ENCODE measurements around the gene VPS13D. TPM values are rescaled to one million over a fixed set of nuclear protein-coding genes. Genes with fewer than 3 reads are reported as not detected.

The VPS13D gene
- polyA plus RNA-seq, 3 donors = 3.6 to 20.2 (median 5.1) TPM

DNA sequence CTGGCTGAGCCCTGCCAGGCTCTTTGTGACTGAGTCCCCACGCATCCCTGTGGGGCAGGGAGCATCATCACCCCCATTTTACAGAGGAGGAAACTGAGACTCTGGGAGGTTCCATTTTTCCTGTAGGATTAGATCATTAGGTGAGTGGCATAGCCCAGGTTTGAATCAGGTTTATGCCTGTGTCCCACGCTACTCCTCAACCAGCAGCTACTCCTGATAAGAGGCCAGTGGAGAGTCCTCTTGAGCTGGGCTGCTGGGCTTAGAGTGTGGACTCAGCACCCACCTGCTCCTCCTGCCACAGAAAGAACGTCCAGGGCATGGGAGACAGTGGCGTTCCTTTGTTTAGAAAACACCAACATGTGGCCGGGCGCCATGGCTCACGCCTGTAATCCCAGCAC lies 32.3 kb upstream of the VPS13D start:
- H3K27me3 Mint-ChIP-seq (ENCODE audit: low read depth in 3 of 3) = peaks cover 0 to 6% (median 3%) of the 10 kb centered on the region in 3 donors
- H3K4me3 ChIP-seq (replicated peaks in 1 of 3; ENCODE audit: low read depth in 2 of 3, low read length in 3 of 3) = no peak overlapping the region
- no peak for DNase-seq
- H3K79me2 ChIP-seq (ENCODE audit: insufficient read depth, low read length) = peaks cover 83% of the 10 kb centered on the region
- no peaks in the 10 kb centered on the region for H3K27me3 ChIP-seq (ENCODE audit: control insufficient read depth in 2 of 2, insufficient read depth in 2 of 2, low read length in 2 of 2)
- no peak overlapping the region for H3K4me3 Mint-ChIP-seq
- no peak overlapping the region for H3K4me2 ChIP-seq (replicated peaks; ENCODE audit: extremely low read depth, low read length, poor library complexity, severe bottlenecking)
- H3K36me3 ChIP-seq (replicated peaks in 1 of 2; ENCODE audit: control insufficient read depth in 1 of 2, insufficient read depth in 2 of 2, low read length in 2 of 2) = peaks cover 89 to 91% of the 10 kb centered on the region in 2 donors
- H3K4me1 Mint-ChIP-seq = peaks cover 47% of the 10 kb centered on the region
- H2AFZ ChIP-seq (ENCODE audit: insufficient read depth, low read depth, low read length, poor library complexity, severe bottlenecking) = no peak overlapping the region
- peaks cover 86 to 96% of the 10 kb centered on the region in 2 donors for H3K36me3 Mint-ChIP-seq
- H3K9me3 Mint-ChIP-seq = no peaks in the 10 kb centered on the region
- no peak overlapping the region for H3K9ac ChIP-seq (ENCODE audit: insufficient read depth, low read length, poor library complexity, severe bottlenecking)
- H3K4me1 ChIP-seq (ENCODE audit: control insufficient read depth in 1 of 2, insufficient read depth in 2 of 2, low read length in 2 of 2) = peaks cover 49 to 52% of the 10 kb centered on the region in 2 donors
- H3K27ac Mint-ChIP-seq = peak overlapping the region in 5 of 7 donors; percentile 85 to 93 (median 87)
- peak overlapping the region; percentile 12 to 83 for H3K27ac ChIP-seq (ENCODE audit: low read depth in 1 of 2, low read length in 2 of 2)
- intact Hi-C loops (cut with micrococcal nuclease) = no loop called here
- H4K20me1 ChIP-seq (ENCODE audit: insufficient read depth, low read length) = peaks cover 99% of the 10 kb centered on the region
- WGBS (ENCODE audit: insufficient coverage) = 100% methylated on average over 1 of the region's 7 CpGs
- TF ChIP-seq, protein P1, sequence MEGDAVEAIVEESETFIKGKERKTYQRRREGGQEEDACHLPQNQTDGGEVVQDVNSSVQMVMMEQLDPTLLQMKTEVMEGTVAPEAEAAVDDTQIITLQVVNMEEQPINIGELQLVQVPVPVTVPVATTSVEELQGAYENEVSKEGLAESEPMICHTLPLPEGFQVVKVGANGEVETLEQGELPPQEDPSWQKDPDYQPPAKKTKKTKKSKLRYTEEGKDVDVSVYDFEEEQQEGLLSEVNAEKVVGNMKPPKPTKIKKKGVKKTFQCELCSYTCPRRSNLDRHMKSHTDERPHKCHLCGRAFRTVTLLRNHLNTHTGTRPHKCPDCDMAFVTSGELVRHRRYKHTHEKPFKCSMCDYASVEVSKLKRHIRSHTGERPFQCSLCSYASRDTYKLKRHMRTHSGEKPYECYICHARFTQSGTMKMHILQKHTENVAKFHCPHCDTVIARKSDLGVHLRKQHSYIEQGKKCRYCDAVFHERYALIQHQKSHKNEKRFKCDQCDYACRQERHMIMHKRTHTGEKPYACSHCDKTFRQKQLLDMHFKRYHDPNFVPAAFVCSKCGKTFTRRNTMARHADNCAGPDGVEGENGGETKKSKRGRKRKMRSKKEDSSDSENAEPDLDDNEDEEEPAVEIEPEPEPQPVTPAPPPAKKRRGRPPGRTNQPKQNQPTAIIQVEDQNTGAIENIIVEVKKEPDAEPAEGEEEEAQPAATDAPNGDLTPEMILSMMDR (IDR thresholded peaks at IDR 0.05) = no peak
- no peaks in the 10 kb centered on the region for H3K9me3 ChIP-seq (replicated peaks in 1 of 2; ENCODE audit: control insufficient read depth in 1 of 2, insufficient read depth in 1 of 2, low read length in 2 of 2)

DNA sequence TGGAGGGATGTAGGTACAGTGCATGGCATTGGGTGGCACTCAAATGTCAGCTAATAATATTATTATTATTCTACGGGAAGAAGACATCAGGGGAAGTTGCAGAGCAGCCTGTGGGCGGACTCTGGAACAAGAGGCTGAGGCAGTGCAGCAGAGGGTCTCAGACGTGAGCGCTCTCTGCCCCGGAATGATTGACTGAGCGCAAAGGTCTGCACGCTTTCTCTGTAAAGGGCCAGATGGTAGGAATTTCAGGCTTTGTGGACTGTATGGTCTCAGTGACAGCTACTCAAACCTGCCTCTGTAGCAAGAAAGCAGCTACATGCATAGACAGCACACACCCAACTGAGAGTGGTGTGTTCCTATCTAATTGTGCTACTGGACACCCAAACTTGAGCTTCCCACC lies 29.6 kb upstream of the VPS13D start:
- Mint-ChIP-seq H3K27ac (no peak overlapping the region), H3K27me3 (ENCODE audit: low read depth in 3 of 3) (peaks cover 0 to 6% (median 3%) of the 10 kb centered on the region in 3 donors), H3K4me3 (no peak overlapping the region), H3K4me1 (peaks cover 20% of the 10 kb centered on the region), H3K9me3 (no peaks in the 10 kb centered on the region), H3K36me3 (peaks cover 86 to 96% of the 10 kb centered on the region in 2 donors)
- DNase-seq = no peak
- intact Hi-C loops (cut with micrococcal nuclease) = no loop called here
- Histone ChIP-seq H3K4me1 (ENCODE audit: control insufficient read depth in 1 of 2, insufficient read depth in 2 of 2, low read length in 2 of 2) (peaks cover 22 to 24% of the 10 kb centered on the region in 2 donors), H3K27ac (ENCODE audit: low read depth in 1 of 2, low read length in 2 of 2) (no peak overlapping the region), H2AFZ (ENCODE audit: insufficient read depth, low read depth, low read length, poor library complexity, severe bottlenecking) (no peak overlapping the region), H3K4me3 (replicated peaks in 1 of 3; ENCODE audit: low read depth in 2 of 3, low read length in 3 of 3) (no peak overlapping the region), H3K4me2 (replicated peaks; ENCODE audit: extremely low read depth, low read length, poor library complexity, severe bottlenecking) (no peak overlapping the region), H3K27me3 (ENCODE audit: control insufficient read depth in 2 of 2, insufficient read depth in 2 of 2, low read length in 2 of 2) (no peaks in the 10 kb centered on the region), H3K9ac (ENCODE audit: insufficient read depth, low read length, poor library complexity, severe bottlenecking) (no peak overlapping the region), H3K9me3 (replicated peaks in 1 of 2; ENCODE audit: control insufficient read depth in 1 of 2, insufficient read depth in 1 of 2, low read length in 2 of 2) (no peaks in the 10 kb centered on the region), H3K36me3 (replicated peaks in 1 of 2; ENCODE audit: control insufficient read depth in 1 of 2, insufficient read depth in 2 of 2, low read length in 2 of 2) (peaks cover 89 to 91% of the 10 kb centered on the region in 2 donors), H3K79me2 (ENCODE audit: insufficient read depth, low read length) (peaks cover 55% of the 10 kb centered on the region), H4K20me1 (ENCODE audit: insufficient read depth, low read length) (peaks cover 99% of the 10 kb centered on the region)
- TF ChIP-seq, protein P1 (IDR thresholded peaks at IDR 0.05) = no peak
- WGBS (ENCODE audit: insufficient coverage) = 95% methylated on average over 3 of the region's 7 CpGs

Data from CD14-positive monocyte (primary cell).